ENCODE results near the gene ENGASE.
"Not testable (repeated sequence)": the region's sequence is repeated elsewhere in the genome, so short reads cannot be mapped to it uniquely, and the experiment has no call there.

Gene ENGASE

GRCh38 chr17:79074649-79075445 is at the start of gene ENGASE:
Gene ENGASE (plus strand): TSS chr17:79074824. CDS start chr17:79074945, 121 bp downstream.
- peak; percentile 91 for DNase-seq

GRCh38 chr17:79024901-79025737 is 49.5 kb upstream of the ENGASE start:
- no peak for DNase-seq

- DNase-seq = no peak
These were observed 48.0 kb upstream of the ENGASE start for GRCh38 chr17:79026376-79027273.

GRCh38 chr17:79027274-79027924 is 47.2 kb upstream of the ENGASE start:
- no peak for DNase-seq

GRCh38 chr17:79027925-79028491 is 46.6 kb upstream of the ENGASE start:
- no peak for DNase-seq

GRCh38 chr17:79028496-79029326 is 45.9 kb upstream of the ENGASE start:
- no peak for DNase-seq

- DNase-seq = no peak
These were observed 45.2 kb upstream of the ENGASE start for GRCh38 chr17:79029327-79030009.

- not testable (repeated sequence) for DNase-seq
These were observed 44.0 kb upstream of the ENGASE start for GRCh38 chr17:79030636-79031035.

GRCh38 chr17:79031996-79032875 is 42.4 kb upstream of the ENGASE start:
- no peak for DNase-seq

- DNase-seq = no peak
These were observed 41.5 kb upstream of the ENGASE start for GRCh38 chr17:79033046-79033616.

- no peak for DNase-seq
These were observed 40.7 kb upstream of the ENGASE start for GRCh38 chr17:79033741-79034501.

- DNase-seq = no peak
These were observed 39.6 kb upstream of the ENGASE start for GRCh38 chr17:79034931-79035485.

GRCh38 chr17:79035686-79036085 is 38.9 kb upstream of the ENGASE start:
- DNase-seq = no peak

- DNase-seq = no peak
These were observed 38.4 kb upstream of the ENGASE start for GRCh38 chr17:79036181-79036580.

GRCh38 chr17:79036596-79036995 is 38.0 kb upstream of the ENGASE start:
- no peak for DNase-seq

- no peak for DNase-seq
These were observed 36.0 kb upstream of the ENGASE start for GRCh38 chr17:79038545-79039135.

- no peak for DNase-seq
These were observed 35.5 kb upstream of the ENGASE start for GRCh38 chr17:79039171-79039570.

Data from stimulated activated CD4-positive, alpha-beta T cell treated with anti-CD3 and anti-CD28 coated beads, Interleukin-1b, Interleukin-23, amount 100 ng/mL, for 48 hours (primary cell).